Activated naive CD4-positive, alpha-beta T cell treated with anti-CD3 and anti-CD28 coated beads, Interleukin-2, amount 50 U/mL, for 24 hours (primary cell): ENCODE results near the gene DPPA4.
"Not testable (repeated sequence)": the region's sequence is repeated elsewhere in the genome, so short reads cannot be mapped to it uniquely, and the experiment has no call there.

ENCODE experiments used
- H3K27ac Mint-ChIP-seq: one replicate; pipeline ENCODE4 v1.8.0; 2021; ENCODE audit warnings: mild to moderate bottlenecking, mixed read lengths
- H3K27me3 Mint-ChIP-seq: one replicate; pipeline ENCODE4 v1.8.0; 2021; ENCODE audit warnings: mixed read lengths
- H3K36me3 Mint-ChIP-seq: one replicate; pipeline ENCODE4 v1.8.0; 2021; ENCODE audit warnings: mixed read lengths
- H3K4me1 Mint-ChIP-seq: one replicate; pipeline ENCODE4 v1.8.0; 2021; ENCODE audit warnings: mixed read lengths
- H3K4me3 Mint-ChIP-seq: one replicate; pipeline ENCODE4 v1.8.0; 2021; ENCODE audit warnings: mild to moderate bottlenecking, mixed read lengths
- H3K9me3 Mint-ChIP-seq: one replicate; pipeline ENCODE4 v1.8.0; 2021; ENCODE audit warnings: mixed read lengths

Gene DPPA4, protein sequence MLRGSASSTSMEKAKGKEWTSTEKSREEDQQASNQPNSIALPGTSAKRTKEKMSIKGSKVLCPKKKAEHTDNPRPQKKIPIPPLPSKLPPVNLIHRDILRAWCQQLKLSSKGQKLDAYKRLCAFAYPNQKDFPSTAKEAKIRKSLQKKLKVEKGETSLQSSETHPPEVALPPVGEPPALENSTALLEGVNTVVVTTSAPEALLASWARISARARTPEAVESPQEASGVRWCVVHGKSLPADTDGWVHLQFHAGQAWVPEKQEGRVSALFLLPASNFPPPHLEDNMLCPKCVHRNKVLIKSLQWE

DNA sequence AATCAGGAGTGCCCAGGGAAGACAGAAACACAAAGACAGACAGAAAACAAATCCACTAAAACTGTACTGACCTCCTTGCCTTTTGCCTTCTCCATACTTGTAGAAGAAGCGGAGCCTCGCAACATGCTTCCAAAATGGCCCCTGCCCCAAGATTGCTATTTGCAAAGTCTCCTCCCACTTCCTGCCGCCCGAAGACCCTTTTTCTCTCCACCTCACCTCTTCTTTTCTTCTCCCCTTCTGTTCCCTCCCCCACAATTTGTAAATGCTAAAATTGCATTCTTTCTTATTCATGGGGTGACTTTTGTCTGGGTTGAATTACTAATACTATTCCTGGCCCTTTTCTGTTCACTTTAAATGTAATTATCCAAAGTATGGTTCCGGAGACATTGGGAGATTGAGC, at the start of gene DPPA4:
TSS of gene DPPA4 (minus strand) at position 154 of the 400 bp plus-strand sequence. CDS start at position 125, 29 bp downstream.
- Mint-ChIP-seq H3K4me1 (peaks cover 6% of the 10 kb centered on the region), H3K9me3 (no peaks in the 10 kb centered on the region), H3K36me3 (no peaks in the 10 kb centered on the region), H3K4me3 (peak within 1 kb of the TSS; percentile 79), H3K27me3 (peaks cover 25% of the 10 kb centered on the region), H3K27ac (no peak within 1 kb of the TSS)

DNA sequence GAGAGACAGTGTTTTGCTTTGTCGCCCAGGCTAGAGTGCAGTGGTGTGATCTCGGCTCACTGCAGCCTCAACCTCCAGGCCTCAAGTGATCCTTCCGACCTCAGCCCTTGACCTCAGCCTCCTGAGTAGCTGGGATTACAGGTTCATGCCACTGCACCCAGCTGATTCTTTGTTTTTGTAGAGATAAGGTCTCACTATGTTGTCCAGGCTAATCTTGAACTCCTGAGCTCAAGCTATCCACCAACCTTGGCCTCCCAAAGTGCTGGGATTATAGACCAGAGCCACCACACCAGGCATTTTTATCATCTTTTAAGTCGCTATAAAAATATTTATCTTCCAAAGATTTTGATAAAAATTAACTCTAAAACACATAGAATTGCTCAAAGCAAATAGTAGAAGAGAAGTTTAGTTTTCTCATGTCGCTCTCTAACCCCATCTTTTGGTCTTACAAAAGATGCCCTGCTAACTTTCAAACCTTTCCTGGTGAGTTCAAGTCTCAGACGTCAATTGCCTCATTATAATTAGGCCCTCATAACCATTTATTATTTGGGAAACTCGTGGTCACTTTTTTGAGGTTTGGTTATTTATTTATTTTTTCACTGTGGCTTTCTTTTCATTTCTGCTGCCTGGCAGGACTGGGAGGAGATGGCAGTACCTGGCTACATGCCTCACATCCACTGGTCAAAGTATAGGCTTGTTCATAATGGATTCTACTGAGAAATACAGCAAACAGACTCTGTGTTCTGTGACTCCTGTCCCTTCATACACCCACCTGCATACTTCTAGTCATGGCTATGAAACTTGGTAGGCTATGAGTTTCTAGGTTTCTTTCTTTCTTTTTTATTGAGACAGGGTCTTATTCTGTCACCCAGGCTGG, 48.3 kb upstream of the DPPA4 start:
- Mint-ChIP-seq H3K4me1 (no peaks in the 10 kb centered on the region), H3K36me3 (no peaks in the 10 kb centered on the region), H3K9me3 (no peaks in the 10 kb centered on the region), H3K27ac (no peak overlapping the region), H3K4me3 (no peak overlapping the region), H3K27me3 (no peaks in the 10 kb centered on the region)

DNA sequence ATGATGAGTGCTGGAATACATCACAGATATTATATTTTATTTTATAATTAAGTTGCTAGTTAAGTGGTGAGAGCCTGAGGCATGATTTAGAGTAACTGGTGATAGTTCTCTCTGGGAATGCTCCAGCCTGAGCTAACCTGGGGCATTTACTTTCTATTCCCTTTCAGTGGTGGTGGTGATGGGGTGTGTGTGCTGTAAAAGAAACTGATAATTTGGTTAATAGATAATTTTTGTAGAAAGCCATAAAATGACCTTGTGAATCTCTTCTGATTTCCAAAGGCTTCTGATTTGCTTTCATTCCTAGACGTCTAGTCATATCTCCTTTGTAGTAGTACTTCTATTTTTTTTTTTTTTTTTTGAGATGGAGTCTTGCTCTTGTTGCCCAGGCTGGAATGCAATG, 46.8 kb upstream of the DPPA4 start:
- H3K27me3 Mint-ChIP-seq = no peaks in the 10 kb centered on the region
- no peak overlapping the region for H3K27ac Mint-ChIP-seq
- no peak overlapping the region for H3K4me3 Mint-ChIP-seq
- H3K4me1 Mint-ChIP-seq = no peaks in the 10 kb centered on the region
- no peaks in the 10 kb centered on the region for H3K9me3 Mint-ChIP-seq
- H3K36me3 Mint-ChIP-seq = no peaks in the 10 kb centered on the region

DNA sequence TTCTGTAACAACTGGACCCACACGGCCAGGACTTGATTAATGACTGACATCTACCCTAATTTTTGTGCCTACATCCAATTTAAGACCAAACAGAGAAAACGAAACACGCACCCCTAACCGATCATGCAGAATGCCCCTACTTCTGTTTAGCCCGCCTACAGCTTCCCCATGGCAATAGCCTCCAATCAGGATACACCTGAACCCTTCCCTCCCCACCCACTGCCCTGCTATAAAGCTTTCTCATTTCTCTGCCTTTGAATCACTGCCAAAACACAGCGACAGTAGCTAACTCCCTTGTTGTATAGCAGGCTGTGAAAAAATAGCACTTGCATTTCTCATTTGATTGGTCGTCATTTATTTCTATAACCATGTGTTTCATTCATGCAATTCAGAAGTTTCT, 45.2 kb upstream of the DPPA4 start:
- Mint-ChIP-seq H3K4me3 (no peak overlapping the region), H3K36me3 (no peaks in the 10 kb centered on the region), H3K9me3 (no peaks in the 10 kb centered on the region), H3K4me1 (no peaks in the 10 kb centered on the region), H3K27ac (no peak overlapping the region), H3K27me3 (no peaks in the 10 kb centered on the region)

DNA sequence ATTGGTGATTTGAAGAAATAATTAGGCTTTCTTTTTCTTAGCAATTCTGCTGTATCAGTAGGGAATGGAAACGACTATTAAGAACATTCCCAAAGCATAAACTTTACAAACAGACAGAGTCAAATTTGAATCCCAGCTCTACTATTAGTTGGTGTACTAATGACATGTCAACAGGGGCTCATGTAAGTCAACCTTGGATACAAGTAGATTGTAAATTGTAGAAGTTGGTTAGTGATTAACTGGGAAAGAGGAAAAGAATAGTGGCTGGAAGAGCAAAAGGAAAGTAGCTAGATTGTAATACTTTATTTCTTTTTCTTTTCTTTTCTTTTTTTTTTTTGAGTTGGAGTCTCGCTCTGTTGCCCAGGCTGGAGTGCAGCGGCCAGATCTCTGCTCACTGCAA, 38.6 kb upstream of the DPPA4 start:
- Mint-ChIP-seq H3K9me3 (no peaks in the 10 kb centered on the region), H3K4me3 (no peak overlapping the region), H3K4me1 (no peaks in the 10 kb centered on the region), H3K27me3 (no peaks in the 10 kb centered on the region), H3K36me3 (no peaks in the 10 kb centered on the region), H3K27ac (no peak overlapping the region)

DNA sequence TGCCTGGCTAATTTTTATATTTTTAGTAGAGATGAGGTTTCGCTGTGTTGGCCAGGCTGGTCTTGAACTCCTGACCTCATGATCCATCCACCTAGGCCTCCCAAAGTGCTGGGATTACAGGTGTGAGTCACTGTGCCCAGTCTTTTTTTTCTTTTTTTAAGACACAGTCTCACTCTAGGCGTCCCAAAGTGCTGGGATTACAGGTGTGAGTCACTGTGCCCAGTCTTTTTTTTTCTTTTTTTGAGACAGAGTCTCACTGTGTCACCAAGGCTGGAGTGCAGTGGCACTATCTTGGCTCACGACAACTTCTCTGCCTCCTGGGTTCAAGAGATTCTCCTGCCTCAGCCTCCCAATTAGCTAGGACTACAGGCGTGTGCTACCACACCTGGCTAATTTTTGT, 37.1 kb upstream of the DPPA4 start:
- not testable (repeated sequence) for H3K27me3 Mint-ChIP-seq, H3K36me3 Mint-ChIP-seq, H3K4me3 Mint-ChIP-seq

DNA sequence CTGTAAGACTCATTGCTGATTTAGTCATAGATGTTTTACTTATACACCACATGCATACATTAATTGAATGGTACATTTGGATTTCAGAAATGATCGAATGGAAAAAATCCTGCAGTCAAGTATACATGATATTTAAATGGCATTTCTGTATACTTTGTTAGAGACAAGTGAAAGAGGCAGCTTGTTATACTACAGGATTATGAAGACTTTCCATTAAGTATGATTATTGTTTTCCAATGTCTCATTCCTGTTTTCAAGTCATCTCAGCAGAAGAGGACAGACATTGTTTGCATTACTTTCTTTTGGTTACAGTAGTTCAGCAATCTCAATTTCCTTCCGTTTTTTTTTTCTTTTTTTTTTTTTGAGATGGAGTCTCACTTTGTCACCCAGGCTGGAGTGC, 36.6 kb upstream of the DPPA4 start:
- H3K9me3 Mint-ChIP-seq = no peaks in the 10 kb centered on the region
- H3K4me3 Mint-ChIP-seq = no peak overlapping the region
- no peak overlapping the region for H3K27ac Mint-ChIP-seq
- H3K4me1 Mint-ChIP-seq = no peaks in the 10 kb centered on the region
- no peaks in the 10 kb centered on the region for H3K36me3 Mint-ChIP-seq
- H3K27me3 Mint-ChIP-seq = no peaks in the 10 kb centered on the region

More for the DNA sequence above, 37.1 kb upstream of the DPPA4 start:
- H3K9me3 Mint-ChIP-seq, H3K27ac Mint-ChIP-seq, H3K4me1 Mint-ChIP-seq: not testable (repeated sequence)

DNA sequence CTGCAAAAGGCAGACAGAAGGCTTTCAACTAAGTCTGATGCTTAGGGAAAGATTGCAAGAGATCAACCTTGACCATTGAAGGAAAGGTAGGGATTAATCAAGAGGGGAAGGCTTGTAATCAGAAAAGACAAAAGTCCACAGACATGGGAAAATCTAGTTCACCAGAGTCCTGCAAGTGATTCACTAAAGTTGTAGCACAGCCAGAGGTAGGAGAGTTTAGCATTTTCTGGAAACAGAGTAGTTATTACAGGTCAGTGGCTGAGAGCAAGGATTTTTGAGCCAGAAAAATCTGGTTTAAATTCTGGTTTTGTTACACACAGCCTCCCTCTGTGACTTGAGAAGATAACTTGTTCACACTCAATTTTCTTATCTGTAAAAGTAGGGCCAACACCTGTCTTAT, 35.3 kb upstream of the DPPA4 start:
- Mint-ChIP-seq H3K36me3 (no peaks in the 10 kb centered on the region), H3K9me3 (no peaks in the 10 kb centered on the region), H3K4me3 (no peak overlapping the region), H3K27me3 (no peaks in the 10 kb centered on the region), H3K4me1 (no peaks in the 10 kb centered on the region), H3K27ac (no peak overlapping the region)

DNA sequence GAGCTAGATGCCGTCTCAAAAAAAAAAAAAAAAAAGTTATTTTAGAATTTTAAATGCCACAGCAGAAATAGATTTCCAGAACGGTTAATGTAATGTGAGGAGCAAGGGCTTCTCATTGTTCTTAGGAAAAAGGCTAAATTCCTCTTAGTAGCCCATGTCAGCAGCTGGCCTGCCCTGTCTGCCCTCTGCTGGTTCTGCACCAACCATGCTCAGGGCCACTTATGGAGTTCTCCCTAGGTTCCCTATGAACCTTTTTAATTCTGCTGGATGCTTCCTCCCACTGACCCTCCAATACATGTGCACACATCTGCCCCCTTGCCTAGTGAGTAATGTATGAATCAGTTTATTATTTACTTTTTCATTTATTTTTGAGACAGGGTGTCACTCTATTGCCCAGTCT, 32.2 kb upstream of the DPPA4 start:
- Mint-ChIP-seq H3K9me3 (no peaks in the 10 kb centered on the region), H3K27ac (no peak overlapping the region), H3K4me3 (no peak overlapping the region), H3K4me1 (no peaks in the 10 kb centered on the region), H3K27me3 (peaks cover 3% of the 10 kb centered on the region), H3K36me3 (no peaks in the 10 kb centered on the region)

DNA sequence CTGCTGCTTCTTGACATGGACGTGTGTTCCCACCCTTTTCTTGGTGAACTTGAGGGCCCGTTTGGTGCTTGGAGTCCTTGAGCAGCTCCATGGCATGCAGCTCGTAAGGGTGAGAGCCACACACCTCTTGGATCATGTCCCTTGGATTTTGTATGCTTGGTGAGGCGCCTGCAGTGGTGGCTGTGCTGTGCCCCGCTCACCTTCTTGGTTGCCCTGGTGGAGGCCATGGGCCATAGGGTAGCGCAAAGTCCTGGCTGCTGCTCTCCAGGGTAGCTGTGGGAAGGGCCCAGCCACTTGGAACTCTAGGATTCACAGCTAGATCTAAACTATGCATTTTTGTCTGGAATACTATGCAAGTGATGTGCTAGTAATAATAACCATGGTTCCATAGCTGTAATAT, 26.7 kb upstream of the DPPA4 start:
- no peaks in the 10 kb centered on the region for H3K36me3 Mint-ChIP-seq
- H3K27ac Mint-ChIP-seq = no peak overlapping the region
- no peaks in the 10 kb centered on the region for H3K4me1 Mint-ChIP-seq
- H3K4me3 Mint-ChIP-seq = no peak overlapping the region
- peaks cover 3% of the 10 kb centered on the region for H3K27me3 Mint-ChIP-seq
- H3K9me3 Mint-ChIP-seq = no peaks in the 10 kb centered on the region

DNA sequence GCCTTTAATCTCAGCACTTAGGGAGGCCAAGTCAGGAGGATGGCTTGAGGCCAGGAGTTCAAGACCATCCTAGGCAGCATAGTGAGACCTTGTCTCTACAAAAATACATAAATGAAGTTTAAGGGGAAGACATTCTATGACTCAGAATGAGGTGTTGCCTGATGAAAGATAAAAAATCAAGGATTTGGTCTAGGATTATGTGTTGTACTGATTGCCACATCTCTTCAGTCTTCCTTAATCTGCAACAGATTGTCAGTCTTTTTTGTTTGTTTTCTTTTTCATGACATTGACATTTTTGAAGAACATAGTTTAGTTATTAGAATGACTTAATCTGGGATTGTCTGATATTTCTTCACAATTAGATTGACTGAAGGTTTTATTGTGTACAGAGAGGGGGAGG, 26.3 kb upstream of the DPPA4 start:
- Mint-ChIP-seq H3K4me1 (no peaks in the 10 kb centered on the region), H3K9me3 (no peaks in the 10 kb centered on the region), H3K36me3 (no peaks in the 10 kb centered on the region), H3K27ac (no peak overlapping the region), H3K27me3 (peaks cover 3% of the 10 kb centered on the region), H3K4me3 (no peak overlapping the region)

DNA sequence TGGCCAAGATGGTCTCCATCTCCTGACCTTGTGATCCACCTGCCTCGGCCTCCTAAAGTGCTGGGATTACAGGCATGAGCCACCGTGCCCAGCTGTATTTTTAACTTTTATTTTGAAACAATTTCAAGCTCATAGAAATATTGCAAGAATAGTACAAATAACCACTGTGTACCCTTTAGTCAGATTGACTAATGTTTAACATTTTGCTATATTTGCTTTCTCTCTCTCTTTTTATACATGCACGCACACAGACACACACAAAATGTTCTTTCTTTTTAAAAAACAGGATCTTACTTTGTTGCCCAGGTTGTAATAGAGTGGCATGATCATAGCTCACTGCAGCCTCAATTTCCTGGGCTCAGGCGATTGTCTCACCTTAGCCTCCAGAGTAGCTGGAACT, 25.5 kb upstream of the DPPA4 start:
- Mint-ChIP-seq H3K4me1 (no peaks in the 10 kb centered on the region), H3K9me3 (no peaks in the 10 kb centered on the region), H3K27me3 (peaks cover 3% of the 10 kb centered on the region), H3K27ac (no peak overlapping the region), H3K36me3 (no peaks in the 10 kb centered on the region), H3K4me3 (no peak overlapping the region)

DNA sequence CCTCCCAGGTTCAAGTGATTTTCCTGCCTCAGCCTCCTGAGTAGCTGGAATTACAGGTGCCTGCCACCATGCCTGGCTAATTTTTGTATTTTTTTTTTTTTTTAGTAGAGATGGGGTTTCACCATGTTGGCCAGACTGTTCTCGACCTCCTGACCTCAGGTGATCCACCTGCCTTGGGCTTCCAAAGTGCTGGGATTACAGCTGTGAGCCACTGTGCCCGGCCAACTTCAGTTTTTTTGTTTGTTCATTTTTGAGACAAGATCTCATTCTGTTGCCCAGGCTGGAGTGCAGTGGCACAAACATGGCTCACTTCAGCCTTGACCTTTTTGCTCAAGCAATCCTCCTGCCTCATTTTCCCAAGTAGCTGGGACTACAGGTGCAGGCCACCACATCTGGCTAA, 21.5 kb upstream of the DPPA4 start:
- H3K4me3 Mint-ChIP-seq, H3K27ac Mint-ChIP-seq, H3K27me3 Mint-ChIP-seq, H3K4me1 Mint-ChIP-seq, H3K9me3 Mint-ChIP-seq, H3K36me3 Mint-ChIP-seq: not testable (repeated sequence)

DNA sequence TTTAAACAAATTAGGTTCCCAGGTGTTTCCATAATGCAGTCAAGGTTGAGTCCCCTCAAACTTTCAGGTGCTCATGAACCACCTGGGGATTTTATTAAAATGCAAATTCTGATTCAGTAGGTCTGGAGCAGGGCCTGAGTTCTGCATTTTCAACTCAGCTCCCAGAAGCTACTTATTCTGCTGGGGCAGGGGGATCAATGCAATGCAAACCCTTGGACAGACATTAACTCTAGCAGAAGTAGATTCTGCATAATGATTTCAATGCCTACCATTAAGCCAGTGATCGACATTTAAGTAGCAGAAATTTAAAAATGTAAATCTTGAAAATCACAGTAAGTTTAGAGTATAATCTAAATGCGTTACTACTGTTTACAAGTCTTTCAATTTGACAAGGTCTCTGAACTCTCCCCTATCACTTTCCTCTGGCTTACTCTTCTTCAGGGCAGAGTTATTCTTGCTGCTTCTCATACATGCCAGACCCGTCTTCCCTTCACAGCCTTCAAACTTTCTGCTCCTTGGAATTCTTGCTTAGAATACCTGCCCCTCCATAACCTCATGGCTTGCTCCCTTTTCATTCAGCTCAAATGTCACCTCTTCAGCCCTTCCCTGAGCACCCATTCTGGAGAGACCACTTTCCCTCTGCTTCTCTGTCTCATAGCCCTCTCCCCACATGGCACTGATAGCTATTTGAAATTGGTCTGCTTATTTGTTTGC, 19.3 kb upstream of the DPPA4 start:
- Mint-ChIP-seq H3K4me3 (no peak overlapping the region), H3K27ac (no peak overlapping the region)

DNA sequence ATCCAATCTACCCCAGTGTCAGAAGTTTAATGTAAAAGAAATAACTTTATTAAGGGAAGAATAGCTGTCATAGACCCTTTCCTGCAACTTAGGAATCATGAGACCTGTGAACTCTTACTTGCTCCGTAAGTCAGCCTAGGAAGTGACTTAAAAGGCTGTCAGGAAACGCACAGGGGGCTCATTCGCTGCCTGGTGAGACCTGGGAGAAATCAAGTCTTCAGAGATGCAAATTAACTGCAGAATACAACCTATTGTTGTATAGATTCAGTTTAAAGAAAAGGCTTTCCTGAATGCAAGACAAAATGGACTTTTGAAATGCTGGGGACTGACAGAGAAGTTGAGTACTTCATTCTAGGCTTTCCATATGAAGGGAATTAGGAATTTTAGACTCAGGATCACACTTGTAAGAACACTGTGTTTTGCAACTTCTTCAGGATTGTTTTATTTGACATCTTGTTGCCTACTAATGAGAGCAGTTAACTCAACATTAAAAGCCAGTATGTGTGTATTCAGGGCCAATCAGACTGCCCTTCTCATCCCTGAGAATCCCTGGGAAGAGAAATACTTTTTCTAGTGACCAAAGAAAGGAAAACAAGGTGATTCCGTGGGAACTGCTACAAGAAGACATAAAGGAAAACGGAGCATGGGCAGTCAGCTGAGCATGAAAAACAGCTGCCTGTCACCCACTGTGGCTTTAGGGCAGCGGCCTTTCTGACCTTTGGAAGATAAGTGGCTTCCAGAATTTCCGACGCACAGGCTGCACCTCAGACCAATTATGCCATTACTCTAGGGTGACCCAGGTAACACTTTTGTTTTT, 18.5 kb upstream of the DPPA4 start:
- Mint-ChIP-seq H3K36me3 (no peaks in the 10 kb centered on the region), H3K4me1 (no peaks in the 10 kb centered on the region), H3K4me3 (no peak overlapping the region), H3K27me3 (peaks cover 4% of the 10 kb centered on the region), H3K27ac (no peak overlapping the region), H3K9me3 (no peaks in the 10 kb centered on the region)

More for the DNA sequence above, 19.3 kb upstream of the DPPA4 start:
- peaks cover 4% of the 10 kb centered on the region for H3K27me3 Mint-ChIP-seq
- no peaks in the 10 kb centered on the region for H3K36me3 Mint-ChIP-seq
- no peaks in the 10 kb centered on the region for H3K4me1 Mint-ChIP-seq
- no peaks in the 10 kb centered on the region for H3K9me3 Mint-ChIP-seq
